GM19240 (cell line): Measurements from ENCODE around the gene CNPY3.
"Not testable (repeated sequence)": the region's sequence is repeated elsewhere in the genome, so short reads cannot be mapped to it uniquely, and the experiment has no call there.

Experiments used
- DNase-seq: peaks from one replicate; pipeline ENCODE4 v3.0.0; 2011; ENCODE audit warnings: low spot score; ENCODE audit not compliant: insufficient read length

The CNPY3 gene

DNA sequence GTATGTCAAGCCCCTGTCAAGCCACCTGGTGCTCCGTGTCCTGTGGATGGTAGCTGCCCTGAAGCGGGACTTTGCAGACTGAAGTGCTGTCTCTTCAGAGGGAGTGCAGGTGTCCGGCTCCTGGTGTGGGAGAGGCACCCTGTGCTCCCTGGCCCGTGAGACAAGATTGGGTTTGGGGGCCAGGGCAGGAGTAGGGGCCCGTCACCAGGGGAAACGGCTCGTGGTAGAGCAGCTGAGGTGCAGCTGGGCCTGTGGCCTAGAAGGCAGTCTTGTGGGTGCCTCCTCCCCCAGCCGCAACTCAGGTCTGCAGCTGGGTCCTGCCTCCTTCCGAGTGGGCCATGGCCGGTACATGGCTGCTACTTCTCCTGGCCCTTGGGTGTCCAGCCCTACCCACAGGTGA lies 13.5 kb upstream of the CNPY3 start, which contains the start of gene PTCRA:
Gene PTCRA, plus strand, starts transcription at position 322 of the 400 bp plus-strand sequence. Its CDS starts 17 bp downstream, at position 339.
- no peak for DNase-seq

GRCh38 chr6:42916288-42916687 lies 13.0 kb upstream of the CNPY3 start:
- DNase-seq, result no peak

GRCh38 chr6:42921801-42922200 lies 7.5 kb upstream of the CNPY3 start:
- no peak for DNase-seq

- DNase-seq, result no peak
Measured at GRCh38 chr6:42923666-42924065, 5.6 kb upstream of the CNPY3 start.

- DNase-seq, result no peak
Measured at GRCh38 chr6:42925248-42925857, 3.9 kb upstream of the CNPY3 start.

- peak; percentile 52 for DNase-seq
Measured at GRCh38 chr6:42929821-42930360, 611 bp downstream of the CNPY3 start.

DNA sequence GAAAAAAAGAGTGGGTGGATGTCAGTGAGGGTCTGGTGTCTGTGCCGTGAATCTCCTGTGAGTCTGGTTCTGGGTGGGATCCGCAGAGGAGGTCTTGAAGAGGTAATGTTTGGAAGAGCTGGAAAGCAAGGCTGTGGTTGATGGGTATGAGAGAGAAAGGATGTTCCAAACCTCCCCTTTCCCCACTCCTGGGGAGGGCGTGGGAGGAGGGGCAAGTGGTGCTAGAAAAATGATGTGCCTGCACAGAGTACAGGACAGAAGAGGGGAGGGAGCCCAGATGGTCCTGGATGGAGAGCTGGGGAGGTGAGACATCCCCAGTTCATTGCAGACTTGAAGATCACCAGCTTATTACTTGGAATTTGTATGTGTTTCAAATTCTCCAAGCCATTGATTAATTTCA lies 3.1 kb downstream of the CNPY3 start:
- no peak for DNase-seq

- DNase-seq, result no peak
Measured at GRCh38 chr6:42933205-42933604, 3.9 kb downstream of the CNPY3 start.

GRCh38 chr6:42935322-42935721 lies 6.0 kb downstream of the CNPY3 start:
- no peak for DNase-seq

- no peak for DNase-seq
Measured at GRCh38 chr6:42936398-42936797, 7.1 kb downstream of the CNPY3 start.

GRCh38 chr6:42937548-42938427 lies 8.5 kb downstream of the CNPY3 start:
- no peak for DNase-seq

DNA sequence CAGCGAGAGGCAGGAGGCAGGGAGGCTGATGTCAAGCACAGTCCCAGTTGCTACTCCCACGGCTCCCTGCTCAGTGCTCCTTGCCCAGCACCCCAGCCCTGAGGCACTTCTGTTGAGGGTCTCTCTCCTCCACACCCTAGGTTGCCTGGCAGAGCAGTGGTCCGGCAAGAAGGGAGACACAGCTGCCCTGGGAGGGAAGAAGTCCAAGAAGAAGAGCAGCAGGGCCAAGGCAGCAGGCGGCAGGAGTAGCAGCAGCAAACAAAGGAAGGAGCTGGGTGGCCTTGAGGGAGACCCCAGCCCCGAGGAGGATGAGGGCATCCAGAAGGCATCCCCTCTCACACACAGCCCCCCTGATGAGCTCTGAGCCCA lies 9.1 kb downstream of the CNPY3 start:
- DNase-seq, result no peak

GRCh38 chr6:42938987-42939809 lies 9.9 kb downstream of the CNPY3 start:
- no peak for DNase-seq

DNA sequence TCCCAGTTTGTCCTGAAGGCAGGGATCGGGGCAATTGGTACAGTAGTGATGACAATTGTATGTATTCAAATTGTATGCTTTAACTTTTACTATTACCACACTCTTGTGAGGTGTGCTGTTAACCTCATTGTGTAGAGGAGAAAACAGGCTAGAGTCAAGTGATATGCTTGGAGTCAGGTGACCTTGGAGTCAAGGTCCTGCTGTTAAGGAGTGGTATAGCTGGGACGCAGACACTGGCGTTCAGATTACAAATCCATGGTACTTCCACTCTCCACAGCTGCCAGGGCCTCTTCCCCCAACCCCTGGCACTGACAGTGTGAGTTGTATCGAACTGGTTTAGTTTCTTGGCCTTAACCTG lies 10.5 kb downstream of the CNPY3 start:
- DNase-seq, result no peak

- DNase-seq, result no peak
Measured at GRCh38 chr6:42940493-42941045, 11.3 kb downstream of the CNPY3 start.

DNA sequence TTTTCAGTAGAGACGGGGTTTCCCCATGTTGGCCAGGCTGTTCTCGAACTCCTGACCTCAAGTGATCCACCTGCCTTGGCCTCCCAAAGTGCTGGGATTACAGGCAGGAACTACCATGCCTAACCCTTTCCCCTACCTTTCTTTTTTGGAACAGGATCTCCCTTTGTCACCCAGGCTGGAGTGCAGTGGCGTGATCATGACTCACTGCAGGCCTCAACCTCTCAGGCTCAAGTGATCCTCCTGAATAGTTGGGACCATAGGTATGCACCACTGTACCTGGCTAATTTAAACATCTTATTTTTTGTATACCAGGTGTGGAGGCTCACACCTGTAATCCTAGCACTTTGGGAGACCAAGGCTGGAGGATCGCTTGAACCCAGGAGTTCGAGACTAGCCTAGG lies 12.1 kb downstream of the CNPY3 start:
- DNase-seq, result not testable (repeated sequence)

- no peak for DNase-seq
Measured at GRCh38 chr6:42942444-42942843, 13.2 kb downstream of the CNPY3 start.

DNA sequence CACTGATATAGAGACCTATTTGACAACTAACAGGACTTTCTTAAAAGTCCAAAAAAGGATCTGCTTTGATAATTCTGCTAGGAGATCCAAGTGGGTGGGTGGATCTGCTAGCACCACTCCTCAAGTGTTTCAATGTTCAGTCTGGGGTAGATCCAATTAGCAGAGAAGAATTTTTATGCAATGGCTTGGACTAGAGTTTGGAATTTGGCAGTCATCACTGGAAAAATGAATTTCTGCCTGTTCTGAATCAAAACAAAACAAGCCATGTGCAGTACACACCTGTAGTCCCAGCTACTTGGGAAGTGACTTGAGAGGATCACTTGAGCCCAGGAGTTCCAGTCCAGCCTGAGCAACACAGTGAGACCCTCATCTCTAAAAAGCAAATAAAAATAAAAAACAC lies 18.7 kb downstream of the CNPY3 start:
- DNase-seq, result no peak

DNA sequence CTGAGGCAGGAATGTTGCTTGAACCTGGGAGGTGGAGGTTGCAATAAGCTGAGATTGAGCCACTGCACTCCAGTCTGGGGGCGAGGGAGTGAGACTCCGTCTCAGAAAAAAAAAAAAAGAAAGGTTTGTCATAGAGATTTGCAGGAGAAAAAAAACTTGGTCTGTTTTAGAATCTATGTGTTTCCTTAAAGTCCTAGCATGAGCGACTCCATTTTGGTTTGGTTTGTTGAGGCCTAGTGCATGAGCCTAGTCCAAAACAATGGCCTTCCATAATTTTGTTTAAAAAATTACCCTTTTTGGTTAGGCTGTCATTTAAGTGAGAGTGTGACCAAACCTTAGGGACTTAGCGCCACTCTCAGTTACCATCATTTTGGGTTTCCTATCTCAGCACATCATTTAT lies 23.1 kb downstream of the CNPY3 start:
- no peak for DNase-seq

DNA sequence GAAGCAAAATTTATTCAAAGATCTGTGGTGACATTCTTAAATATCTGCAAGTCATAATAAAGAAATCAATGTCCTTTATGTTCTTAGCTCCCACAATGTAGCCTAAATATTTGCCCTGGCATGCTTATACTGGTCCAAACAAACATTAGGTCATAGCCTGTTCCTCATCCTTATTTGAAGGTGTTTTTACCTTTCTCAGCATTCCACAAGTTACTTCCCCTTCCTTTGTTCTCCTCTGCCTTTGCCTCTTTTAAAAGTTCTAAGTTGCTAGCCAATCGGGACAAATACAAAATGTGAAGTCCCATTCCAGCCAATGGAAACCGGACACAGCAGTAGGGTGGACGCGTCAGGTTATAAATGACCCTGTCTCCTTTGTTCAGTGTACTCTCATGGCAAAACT lies 25.1 kb downstream of the CNPY3 start:
- not testable (repeated sequence) for DNase-seq

DNA sequence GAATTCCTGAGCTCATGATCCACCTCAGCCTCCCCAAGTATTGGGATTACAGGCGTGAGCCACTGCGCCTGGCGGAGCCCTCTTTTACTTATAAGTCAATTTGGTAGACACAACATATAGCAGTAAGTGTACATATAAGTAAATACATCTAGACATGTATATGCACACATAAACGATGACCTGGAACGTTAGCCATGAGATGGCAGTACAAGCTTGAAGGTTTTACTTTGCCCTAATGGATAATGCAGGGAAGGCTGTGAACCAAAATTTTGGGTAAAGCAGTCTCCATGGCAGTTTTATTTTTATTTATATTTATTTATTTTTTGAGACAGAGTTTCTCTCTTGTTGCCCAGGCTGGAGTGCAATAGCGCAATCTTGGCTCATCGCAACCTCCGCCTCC lies 28.8 kb downstream of the CNPY3 start:
- DNase-seq, result no peak

GRCh38 chr6:42959917-42960242 lies 30.6 kb downstream of the CNPY3 start:
- DNase-seq, result no peak
